NB4 (cell line): Measurements from ENCODE around the gene OSM.

Source experiments
- DNase-seq: peaks from one replicate; pipeline ENCODE4 v3.0.0; 2010; ENCODE audit warnings: low read depth
- H3K4me3 ChIP-seq: one replicate; pipeline ENCODE4 v1.5.1; 2011; ENCODE audit warnings: mild to moderate bottlenecking, low read depth, low read length, moderate library complexity
- CTCF ChIP-seq: IDR thresholded peaks from one replicate; pipeline ENCODE4 v1.5.1; 2012; ENCODE audit warnings: low read depth, low read length
- MAX ChIP-seq: IDR thresholded peaks from 2 replicates; pipeline ENCODE4 v1.6.1; 2011; ENCODE audit warnings: low read depth, low read length
- MYC ChIP-seq: IDR thresholded peaks from 2 replicates; pipeline ENCODE4 v1.6.1; 2011; ENCODE audit warnings: low read depth, low read length
- POLR2A ChIP-seq: IDR thresholded peaks from 2 replicates; pipeline ENCODE4 v1.6.1; 2011; ENCODE audit warnings: mild to moderate bottlenecking; ENCODE audit not compliant: insufficient read length; ENCODE audit errors: extremely low read depth

The OSM gene

GRCh38 chr22:30250039-30250565, 16.5 kb downstream of the OSM start:
- TF ChIP-seq MAX, result no peak
- no peak for TF ChIP-seq MYC
- TF ChIP-seq CTCF, result no peak
- TF ChIP-seq POLR2A, result no peak
- no peak overlapping the region for H3K4me3 ChIP-seq
- DNase-seq, result no peak

- DNase-seq, result no peak
- TF ChIP-seq POLR2A, result no peak
- TF ChIP-seq CTCF, result no peak
- no peak for TF ChIP-seq MAX
- TF ChIP-seq MYC, result no peak
- H3K4me3 ChIP-seq, result no peak overlapping the region
These were observed 17.3 kb downstream of the OSM start for GRCh38 chr22:30249049-30250038.

GRCh38 chr22:30248484-30248883, 18.2 kb downstream of the OSM start:
- no peak for DNase-seq
- TF ChIP-seq MYC (no peak), MAX (no peak), CTCF (no peak)
- H3K4me3 ChIP-seq, result no peak overlapping the region

- TF ChIP-seq CTCF (no peak), MYC (no peak), POLR2A (no peak), MAX (no peak)
- no peak for DNase-seq
- no peak overlapping the region for H3K4me3 ChIP-seq
These were observed 18.7 kb downstream of the OSM start for GRCh38 chr22:30247974-30248373.

GRCh38 chr22:30247561-30247960, 19.1 kb downstream of the OSM start:
- no peak for TF ChIP-seq MYC
- no peak for TF ChIP-seq POLR2A
- no peak for TF ChIP-seq CTCF
- TF ChIP-seq MAX, result no peak
- H3K4me3 ChIP-seq, result no peak overlapping the region
- DNase-seq, result no peak
